ENCODE measurements around the gene COL4A6.

COL4A6 gene

DNA sequence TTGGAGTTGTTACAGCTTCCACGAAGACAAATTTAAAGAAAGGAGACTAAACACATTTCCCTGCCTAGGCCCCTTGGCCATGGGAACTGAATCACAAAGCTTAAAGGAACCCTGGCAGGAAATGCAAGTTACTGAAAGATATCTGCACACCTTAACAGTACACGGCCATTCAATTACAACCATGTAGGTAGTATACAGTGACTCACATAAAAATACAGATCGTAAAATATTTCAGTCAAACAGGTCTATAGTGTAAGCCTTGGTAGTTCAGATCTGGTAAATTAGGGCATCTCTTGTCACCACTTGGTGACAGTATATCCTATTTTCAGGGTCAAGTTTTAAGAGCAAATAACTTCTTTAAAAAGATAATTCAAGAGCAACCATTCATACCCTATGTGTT, 234.7 kb downstream of the COL4A6 start:
- no peak for DNase-seq

- DNase-seq: no peak
Observed at GRCh38 chrX:108199691-108200090, 238.5 kb downstream of the COL4A6 start.

GRCh38 chrX:108199041-108199440, 239.2 kb downstream of the COL4A6 start:
- no peak for DNase-seq

DNA sequence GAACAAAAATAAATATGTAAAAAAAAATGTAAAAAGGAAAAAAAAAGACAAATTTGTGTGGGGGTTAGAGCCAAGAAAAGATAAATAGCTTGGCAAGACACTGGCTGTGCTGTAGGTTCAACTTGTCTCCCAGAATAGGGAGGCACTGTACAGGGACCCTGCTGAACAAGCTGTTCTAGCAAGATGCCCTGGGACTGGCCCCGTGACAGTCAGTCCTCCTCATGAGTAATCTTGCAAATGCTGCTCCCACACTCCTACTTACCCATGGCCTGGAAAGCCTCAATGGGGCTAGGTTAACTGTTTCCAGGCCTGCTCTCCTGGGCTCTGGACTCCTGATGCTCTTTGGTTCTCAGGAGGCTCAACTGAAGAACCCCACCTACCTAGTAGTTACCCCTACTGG, 239.8 kb downstream of the COL4A6 start:
- no peak for DNase-seq

DNA sequence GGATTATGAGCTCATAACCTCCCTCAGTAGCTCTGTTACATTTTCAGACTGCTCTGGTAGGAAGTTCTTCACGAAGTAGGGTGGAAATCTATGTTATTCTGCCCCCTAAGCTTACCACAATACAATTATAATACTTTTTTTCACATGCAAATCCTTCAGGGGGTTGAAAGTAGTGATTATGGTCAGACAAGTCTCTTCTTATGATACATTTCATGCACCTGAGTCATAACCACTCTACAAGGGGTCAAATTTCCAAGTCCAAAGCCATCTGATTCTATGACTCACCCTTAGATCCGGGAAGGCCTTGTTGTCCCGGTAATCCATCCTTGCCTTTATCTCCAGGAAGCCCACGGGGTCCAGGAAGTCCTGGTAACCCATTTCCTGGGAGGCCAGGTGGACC, 251.4 kb downstream of the COL4A6 start:
- no peak for DNase-seq

GRCh38 chrX:108178143-108178498, 260.1 kb downstream of the COL4A6 start:
- no peak for DNase-seq

DNA sequence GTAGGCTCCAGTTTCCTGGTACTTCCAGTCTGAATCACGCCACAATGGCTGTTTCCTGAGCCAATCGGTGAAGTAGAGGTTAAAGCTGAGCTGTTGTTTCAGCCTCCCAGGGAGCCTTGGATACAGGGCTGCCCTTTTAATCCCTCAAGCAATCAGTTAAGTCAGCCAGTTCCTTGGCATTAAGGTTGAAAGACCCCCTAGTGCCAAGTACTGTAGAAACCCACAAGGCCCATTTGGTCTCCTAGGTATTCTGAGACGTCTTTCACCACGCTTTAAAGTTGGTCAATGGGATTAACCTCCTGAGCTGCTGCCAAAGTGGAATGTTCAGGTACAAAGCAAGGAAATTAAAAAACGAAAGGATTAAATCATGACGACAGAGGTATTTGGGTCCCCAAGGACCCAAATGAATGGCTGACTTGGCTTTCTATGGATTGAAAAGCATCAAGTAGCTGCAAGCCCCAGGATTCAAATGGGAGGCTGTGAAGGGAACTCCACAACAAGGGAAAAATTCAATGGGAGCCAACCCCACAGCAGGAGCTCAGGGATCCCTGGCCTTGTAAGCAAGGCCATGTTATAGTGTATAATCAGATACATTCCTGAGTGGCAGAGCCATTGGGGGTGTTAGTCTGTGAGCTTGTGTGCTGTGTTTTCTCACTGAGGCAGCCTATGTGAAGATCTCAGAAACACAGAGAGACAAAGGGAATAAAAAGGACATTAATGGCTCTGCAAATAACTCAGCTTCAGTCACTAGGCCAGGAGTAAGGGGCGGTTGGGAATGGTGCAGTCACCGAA, 260.7 kb downstream of the COL4A6 start:
- DNase-seq: no peak

- no peak for DNase-seq
Observed at GRCh38 chrX:108173874-108174273, 264.3 kb downstream of the COL4A6 start.

- no peak for DNase-seq
Observed at GRCh38 chrX:108171671-108172070, 266.6 kb downstream of the COL4A6 start.

- no peak for DNase-seq
Observed at GRCh38 chrX:108169768-108170167, 268.5 kb downstream of the COL4A6 start.

DNA sequence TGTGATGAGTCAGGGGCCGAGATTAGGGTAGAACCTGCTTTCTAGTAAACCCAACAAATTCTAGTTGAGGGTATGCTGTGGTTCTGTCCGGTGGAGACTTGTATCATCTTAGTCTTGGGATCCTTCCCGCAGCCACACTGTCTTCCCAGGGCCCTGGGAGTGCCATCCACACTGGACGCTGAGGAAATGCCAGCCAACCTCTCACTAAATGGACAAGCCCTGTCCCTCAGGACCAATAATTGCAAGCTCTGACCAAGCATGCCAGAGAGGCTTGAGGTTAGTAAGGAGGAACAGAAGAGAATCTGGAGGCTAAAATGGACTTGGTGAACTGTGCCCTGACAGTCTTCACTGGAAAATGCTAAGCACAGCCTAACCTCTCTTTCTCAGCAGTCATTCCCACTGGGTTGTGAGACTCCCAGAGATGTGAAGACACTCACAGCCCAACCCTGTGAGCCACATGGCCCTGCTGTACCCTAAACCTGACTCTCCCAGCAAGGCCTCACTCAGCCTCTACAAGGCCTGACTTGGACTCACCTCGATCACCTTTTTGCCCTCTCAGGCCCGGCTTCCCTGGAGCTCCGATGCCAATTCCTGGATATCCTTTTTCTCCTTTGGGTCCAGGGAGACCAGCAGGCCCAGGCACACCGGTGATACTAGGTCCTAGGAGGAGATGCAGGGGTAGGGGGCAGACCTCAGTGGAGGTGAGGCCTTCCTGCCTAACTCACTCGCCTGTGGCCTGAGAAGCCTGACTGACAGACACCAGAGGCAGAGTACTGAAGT, 269.1 kb downstream of the COL4A6 start:
- no peak for DNase-seq

- DNase-seq: no peak
Observed at GRCh38 chrX:108167211-108167872, 270.9 kb downstream of the COL4A6 start.

DNA sequence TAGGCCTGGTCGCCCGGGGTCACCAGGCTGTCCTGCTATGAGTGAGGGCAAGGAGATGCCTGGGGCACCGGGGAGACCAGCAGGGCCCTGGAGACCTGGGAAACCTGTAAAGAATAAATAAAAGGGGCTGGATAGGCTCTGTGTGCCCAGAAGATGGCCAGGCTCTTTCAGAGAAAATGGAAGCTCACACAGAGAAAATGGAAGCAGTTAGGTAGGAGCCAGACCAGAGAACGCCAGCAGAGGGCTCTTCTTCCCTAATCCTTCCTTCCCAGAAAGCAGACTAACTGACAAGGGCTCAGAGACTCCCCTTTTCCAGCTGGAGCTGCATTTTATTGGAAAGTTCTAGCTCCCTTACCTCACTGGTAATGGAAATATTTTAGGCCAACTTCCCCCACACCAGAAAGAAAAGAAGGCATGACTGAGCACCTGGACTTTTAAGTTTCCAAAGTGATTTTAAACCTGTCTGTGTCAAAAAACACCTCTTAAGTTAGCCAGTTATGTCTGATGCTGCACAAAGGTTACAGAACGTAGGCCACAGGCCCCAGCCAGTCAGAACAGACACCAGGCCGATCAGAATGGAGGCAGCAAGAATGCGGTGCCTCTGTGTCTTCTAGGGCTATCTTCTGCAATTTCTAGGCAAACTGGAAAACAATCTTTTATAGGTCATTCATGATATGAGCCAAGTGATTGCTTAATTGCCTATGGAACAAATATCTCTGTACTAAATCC, 272.7 kb downstream of the COL4A6 start:
- no peak for DNase-seq

- DNase-seq: no peak
Observed at GRCh38 chrX:108163333-108164082, 274.7 kb downstream of the COL4A6 start.

- DNase-seq: no peak
Observed at GRCh38 chrX:108162265-108162664, 276.0 kb downstream of the COL4A6 start.

- no peak for DNase-seq
Observed at GRCh38 chrX:108160309-108160708, 277.9 kb downstream of the COL4A6 start.

DNA sequence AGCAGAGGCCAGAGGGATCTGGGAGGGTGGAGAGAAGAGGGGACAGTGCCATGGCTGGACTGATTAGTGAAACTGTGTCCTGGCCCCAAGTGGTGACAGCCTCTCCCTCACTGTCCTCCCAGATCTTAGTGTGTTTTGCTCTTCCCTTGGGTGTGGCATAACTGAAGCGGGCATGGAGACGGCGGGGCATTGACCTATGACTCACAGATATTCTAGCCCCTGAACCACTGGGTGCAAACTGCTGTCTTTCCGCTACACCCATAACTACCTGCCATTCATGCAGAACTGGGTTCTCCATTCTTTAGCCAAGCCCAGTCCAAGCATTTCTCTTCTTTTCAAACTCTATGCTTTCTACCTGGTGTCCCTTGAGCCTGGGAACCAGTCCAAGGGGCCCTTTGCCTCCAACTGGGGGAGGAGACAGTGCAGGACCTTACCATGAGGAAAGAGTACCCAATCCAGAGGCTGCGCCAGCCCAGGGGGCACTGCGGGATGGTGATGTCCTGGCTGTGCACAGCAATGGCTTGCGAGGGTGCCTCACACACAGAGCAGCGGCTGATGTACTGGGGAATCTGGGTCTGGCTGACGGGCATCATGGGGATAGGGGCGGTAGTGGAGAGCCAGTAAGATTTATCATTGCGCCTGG, 279.1 kb downstream of the COL4A6 start:
- no peak for DNase-seq

DNA sequence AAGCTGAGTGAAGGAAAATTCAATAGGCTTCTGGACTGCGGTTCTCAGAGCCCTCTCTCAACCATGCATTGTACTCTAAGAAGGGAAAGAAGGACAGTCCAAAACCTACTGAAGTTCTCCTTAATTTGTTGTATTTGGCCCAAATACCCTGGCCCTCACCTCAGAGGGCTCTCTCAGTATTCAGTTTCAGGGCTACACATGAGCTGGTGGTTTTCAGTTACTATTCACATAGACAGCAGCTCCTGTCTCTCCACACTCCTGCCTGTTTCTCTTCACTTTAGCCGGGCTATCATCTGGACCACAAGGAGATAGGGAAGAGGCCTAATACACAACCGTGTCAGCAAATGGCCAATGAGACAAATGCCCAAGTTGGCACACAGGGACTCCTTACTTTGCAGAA, 280.6 kb downstream of the COL4A6 start:
- no peak for DNase-seq

- no peak for DNase-seq
Observed at GRCh38 chrX:108156934-108157466, 281.2 kb downstream of the COL4A6 start.

DNA sequence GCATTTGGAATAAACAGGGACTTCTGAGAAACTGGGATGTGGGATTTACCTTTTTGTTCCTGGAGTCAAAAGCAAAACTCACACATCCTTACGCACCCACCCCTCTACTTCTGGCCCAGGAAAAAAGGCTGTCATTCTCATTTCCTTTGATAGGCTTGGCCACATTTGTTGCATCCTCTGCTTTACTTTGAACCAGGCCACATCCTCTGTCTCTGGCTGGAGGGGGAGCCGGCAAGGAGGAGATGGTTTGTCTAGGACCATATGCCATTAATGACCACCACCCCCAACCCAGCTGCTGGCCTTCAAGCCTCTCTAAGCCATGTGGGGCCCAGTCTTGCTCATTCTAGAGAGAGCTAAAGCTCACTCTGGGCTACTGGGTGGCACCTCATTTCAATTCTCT, 282.1 kb downstream of the COL4A6 start:
- no peak for DNase-seq

DNA sequence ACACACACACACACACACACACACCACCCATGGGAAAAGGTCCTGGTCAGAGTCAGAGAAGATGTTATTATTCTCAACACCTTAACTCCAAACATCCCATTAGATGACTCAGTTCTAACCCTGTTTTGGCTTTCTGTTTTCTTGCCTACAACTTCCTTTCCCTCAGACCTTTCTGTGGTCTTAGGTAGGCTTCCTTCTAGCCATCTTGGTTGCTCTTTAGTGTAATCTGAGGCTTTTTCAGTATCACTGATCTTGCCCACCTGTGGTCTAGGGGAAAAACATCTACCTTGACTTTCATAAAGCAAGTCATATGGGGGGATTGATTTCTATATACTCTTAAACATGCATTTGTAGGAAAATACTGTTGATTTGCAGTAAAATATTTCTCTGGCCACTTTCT, 289.7 kb downstream of the COL4A6 start:
- DNase-seq: no peak
